ENCODE results near the gene TEX29. TPM values are rescaled to one million over a fixed set of nuclear protein-coding genes. Genes with fewer than 3 reads are reported as not detected.

Gene TEX29
- total and polyA plus RNA-seq, 10 of the 15 experiments (the other 5 are each of a cell fraction or from before 2014, with no cell fraction given), result 0.14 to 0.30 (median 0.22) TPM; not detected in 7

DNA sequence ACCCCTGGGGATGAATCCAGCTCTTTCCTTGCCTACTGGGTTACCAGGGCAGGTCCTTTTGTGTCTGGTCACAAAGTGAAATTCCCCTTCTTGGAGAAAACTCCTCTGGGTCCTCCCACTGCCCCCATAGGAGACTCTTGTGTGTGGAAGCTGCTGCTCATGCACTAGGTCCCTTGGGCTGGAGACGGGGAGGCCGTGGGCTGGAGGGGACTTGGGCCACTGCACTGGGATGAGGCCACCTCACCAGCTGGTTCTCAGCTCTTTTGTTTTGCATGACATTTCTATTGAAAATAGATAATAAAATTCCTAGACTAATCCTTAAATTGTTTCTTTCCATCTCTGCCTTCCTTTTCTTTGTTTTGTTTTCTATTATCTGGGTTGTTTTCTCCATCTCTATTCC, 62.4 kb downstream of the TEX29 start:
- intact Hi-C loops (cut with micrococcal nuclease; ENCODE audit: unreplicated experiment), result no loop called here

More for the DNA sequence above, 62.4 kb downstream of the TEX29 start:
- H3K9me3 ChIP-seq (replicated peaks; ENCODE audit: control insufficient read depth, insufficient read depth, low read length), result no peaks in the 10 kb centered on the region; the same call in 2 of the 3 replicates
- ChIA-PET POLR2A (no interaction called here), SMC1A (ENCODE audit: uncharacterized antibody, unreplicated experiment) (no interaction called here), RAD21 (ENCODE audit: unreplicated experiment) (no interaction called here), CTCF (no interaction called here)
- H2AFZ ChIP-seq (ENCODE audit: control insufficient read depth, low read depth, low read length), result no peak overlapping the region
- no peak overlapping the region for H3K9ac ChIP-seq (ENCODE audit: control insufficient read depth, insufficient read depth, low read length)
- TF ChIP-seq ETV6 (conservative IDR thresholded peaks at IDR 0.05 in 1 of 2, IDR thresholded peaks at IDR 0.05 in 1 of 2; ENCODE audit: borderline replicate concordance in 1 of 2, low read depth in 1 of 2) (no peak), HDGF (IDR thresholded peaks at IDR 0.05) (no peak), ZNF207 (IDR thresholded peaks at IDR 0.05; ENCODE audit: borderline replicate concordance) (no peak), SMARCA5 (IDR thresholded peaks at IDR 0.05) (no peak), ZNF274 (IDR thresholded peaks at IDR 0.05; ENCODE audit: insufficient read depth, insufficient read length) (no peak)
- TF ChIP-seq, protein P1, sequence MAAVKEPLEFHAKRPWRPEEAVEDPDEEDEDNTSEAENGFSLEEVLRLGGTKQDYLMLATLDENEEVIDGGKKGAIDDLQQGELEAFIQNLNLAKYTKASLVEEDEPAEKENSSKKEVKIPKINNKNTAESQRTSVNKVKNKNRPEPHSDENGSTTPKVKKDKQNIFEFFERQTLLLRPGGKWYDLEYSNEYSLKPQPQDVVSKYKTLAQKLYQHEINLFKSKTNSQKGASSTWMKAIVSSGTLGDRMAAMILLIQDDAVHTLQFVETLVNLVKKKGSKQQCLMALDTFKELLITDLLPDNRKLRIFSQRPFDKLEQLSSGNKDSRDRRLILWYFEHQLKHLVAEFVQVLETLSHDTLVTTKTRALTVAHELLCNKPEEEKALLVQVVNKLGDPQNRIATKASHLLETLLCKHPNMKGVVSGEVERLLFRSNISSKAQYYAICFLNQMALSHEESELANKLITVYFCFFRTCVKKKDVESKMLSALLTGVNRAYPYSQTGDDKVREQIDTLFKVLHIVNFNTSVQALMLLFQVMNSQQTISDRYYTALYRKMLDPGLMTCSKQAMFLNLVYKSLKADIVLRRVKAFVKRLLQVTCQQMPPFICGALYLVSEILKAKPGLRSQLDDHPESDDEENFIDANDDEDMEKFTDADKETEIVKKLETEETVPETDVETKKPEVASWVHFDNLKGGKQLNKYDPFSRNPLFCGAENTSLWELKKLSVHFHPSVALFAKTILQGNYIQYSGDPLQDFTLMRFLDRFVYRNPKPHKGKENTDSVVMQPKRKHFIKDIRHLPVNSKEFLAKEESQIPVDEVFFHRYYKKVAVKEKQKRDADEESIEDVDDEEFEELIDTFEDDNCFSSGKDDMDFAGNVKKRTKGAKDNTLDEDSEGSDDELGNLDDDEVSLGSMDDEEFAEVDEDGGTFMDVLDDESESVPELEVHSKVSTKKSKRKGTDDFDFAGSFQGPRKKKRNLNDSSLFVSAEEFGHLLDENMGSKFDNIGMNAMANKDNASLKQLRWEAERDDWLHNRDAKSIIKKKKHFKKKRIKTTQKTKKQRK (IDR thresholded peaks at IDR 0.05; ENCODE audit: low read depth, low read length), result no peak
- H3K79me2 ChIP-seq (ENCODE audit: control insufficient read depth, insufficient read depth, low read length), result no peaks in the 10 kb centered on the region
- FAIRE-seq, result no peak
- H3K4me2 ChIP-seq (ENCODE audit: control insufficient read depth, insufficient read depth), result no peak overlapping the region
- no peak overlapping the region for H3K27ac ChIP-seq (ENCODE audit: control insufficient read depth, insufficient read depth)
- no peak for DNase-seq (ENCODE audit: low read depth, low spot score)
- H3K27me3 ChIP-seq (replicated peaks in 1 of 2; ENCODE audit: control insufficient read depth in 2 of 2, insufficient read depth in 2 of 2, low read length in 1 of 2), result no peaks in the 10 kb centered on the region
- in situ Hi-C loops (cut with MboI), result no loop called here
- no peak overlapping the region for H3K4me3 ChIP-seq
- no peaks in the 10 kb centered on the region for H3K4me1 ChIP-seq (ENCODE audit: control insufficient read depth, insufficient read depth, low read length)
- WGBS (ENCODE audit: insufficient coverage, insufficient replicate concordance, low lambda C conversion rate, missing lambda C conversion rate), result 3% methylated on average over 2 of the region's 2 CpGs
- no peaks in the 10 kb centered on the region for H3K36me3 ChIP-seq (ENCODE audit: control insufficient read depth in 2 of 2, insufficient read depth in 2 of 2, low read length in 1 of 2)
- BruUV-seq (replicated peaks), result no TSS peak
- ATAC-seq, result no peak
- no peaks in the 10 kb centered on the region for H4K20me1 ChIP-seq (ENCODE audit: control insufficient read depth, insufficient read depth)

Measured in GM12878 (cell line).